ENCODE measurements around the gene TOR3A. TPM values are rescaled to one million over a fixed set of nuclear protein-coding genes. Genes with fewer than 3 reads are reported as not detected.
"Not testable (repeated sequence)": the region's sequence is repeated elsewhere in the genome, so short reads cannot be mapped to it uniquely, and the experiment has no call there.

The TOR3A gene
- total RNA-seq: 64.2 and 94.8 TPM in 2 replicates
- 38.8 TPM for polyA plus RNA-seq (2012)

GRCh38 chr1:179081687-179082332 is at the start of gene TOR3A:
Gene TOR3A (plus strand): TSS chr1:179082070. CDS start chr1:179082129, 59 bp downstream.
- peak; percentile 96 for DNase-seq (ENCODE audit: low read depth)

- no peak for DNase-seq (ENCODE audit: low read depth)
These were observed 47.1 kb upstream of the TOR3A start for GRCh38 chr1:179034720-179035119.

- no peak for DNase-seq (ENCODE audit: low read depth)
These were observed 44.9 kb upstream of the TOR3A start for GRCh38 chr1:179036844-179037465.

GRCh38 chr1:179038528-179039281 is 43.2 kb upstream of the TOR3A start:
- DNase-seq (ENCODE audit: low read depth): peak; percentile 30

- not testable (repeated sequence) for DNase-seq (ENCODE audit: low read depth)
These were observed 42.2 kb upstream of the TOR3A start for GRCh38 chr1:179039502-179040174.

GRCh38 chr1:179040175-179040551 is 41.7 kb upstream of the TOR3A start:
- DNase-seq (ENCODE audit: low read depth): not testable (repeated sequence)

- no peak for DNase-seq (ENCODE audit: low read depth)
These were observed 39.8 kb upstream of the TOR3A start for GRCh38 chr1:179042087-179042486.

GRCh38 chr1:179042700-179043099 is 39.2 kb upstream of the TOR3A start:
- DNase-seq (ENCODE audit: low read depth): no peak

GRCh38 chr1:179043266-179043665 is 38.6 kb upstream of the TOR3A start:
- peak; percentile 95 for DNase-seq (ENCODE audit: low read depth)

GRCh38 chr1:179043907-179044306 is 38.0 kb upstream of the TOR3A start:
- no peak for DNase-seq (ENCODE audit: low read depth)

GRCh38 chr1:179046808-179047635 is 34.8 kb upstream of the TOR3A start:
- DNase-seq (ENCODE audit: low read depth): no peak

GRCh38 chr1:179047636-179047997 is 34.3 kb upstream of the TOR3A start:
- DNase-seq (ENCODE audit: low read depth): peak; percentile 33

GRCh38 chr1:179048339-179049124 is 33.3 kb upstream of the TOR3A start:
- no peak for DNase-seq (ENCODE audit: low read depth)

GRCh38 chr1:179052776-179053175 is 29.1 kb upstream of the TOR3A start:
- DNase-seq (ENCODE audit: low read depth): no peak

GRCh38 chr1:179053486-179053885 is 28.4 kb upstream of the TOR3A start:
- DNase-seq (ENCODE audit: low read depth): no peak

- no peak for DNase-seq (ENCODE audit: low read depth)
These were observed 25.9 kb upstream of the TOR3A start for GRCh38 chr1:179055937-179056336.

GRCh38 chr1:179058487-179059483 is 23.1 kb upstream of the TOR3A start:
- DNase-seq (ENCODE audit: low read depth): peak; percentile 68

- DNase-seq (ENCODE audit: low read depth): no peak
These were observed 20.2 kb upstream of the TOR3A start for GRCh38 chr1:179061360-179062282.

Data from myocyte (in vitro differentiated cells).